Activated naive CD4-positive, alpha-beta T cell treated with anti-CD3 and anti-CD28 coated beads, Interleukin-2, amount 50 U/mL, for 24 hours (primary cell): ENCODE data around the gene DGKB.

Source experiments
- H3K27ac Mint-ChIP-seq: one replicate; pipeline ENCODE4 v1.8.0; 2021; ENCODE audit warnings: mild to moderate bottlenecking, mixed read lengths
- H3K27me3 Mint-ChIP-seq: one replicate; pipeline ENCODE4 v1.8.0; 2021; ENCODE audit warnings: mixed read lengths
- H3K36me3 Mint-ChIP-seq: one replicate; pipeline ENCODE4 v1.8.0; 2021; ENCODE audit warnings: mixed read lengths
- H3K4me1 Mint-ChIP-seq: one replicate; pipeline ENCODE4 v1.8.0; 2021; ENCODE audit warnings: mixed read lengths
- H3K4me3 Mint-ChIP-seq: one replicate; pipeline ENCODE4 v1.8.0; 2021; ENCODE audit warnings: mild to moderate bottlenecking, mixed read lengths
- H3K9me3 Mint-ChIP-seq: one replicate; pipeline ENCODE4 v1.8.0; 2021; ENCODE audit warnings: mixed read lengths

The DGKB gene

DNA sequence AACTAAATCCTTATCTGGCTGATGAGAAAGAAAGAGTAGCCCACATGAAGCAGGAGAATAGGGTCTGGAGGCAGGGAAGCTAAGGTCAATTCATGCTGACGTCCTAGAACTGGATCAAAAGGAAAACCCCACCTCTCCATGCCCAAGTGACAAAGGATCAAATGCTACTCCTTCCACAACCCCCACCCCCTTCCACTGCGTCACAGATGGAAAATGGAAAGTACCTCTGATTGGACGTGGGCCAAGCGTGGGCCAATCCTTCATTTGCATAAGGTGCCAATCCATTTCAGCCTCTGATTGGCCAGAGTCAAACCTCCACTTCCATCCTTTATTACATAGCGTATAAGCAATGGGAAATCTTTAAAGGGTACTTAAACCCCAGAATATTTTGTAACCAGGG, 481.8 kb downstream of the DGKB start:
- Mint-ChIP-seq H3K4me1 (no peaks in the 10 kb centered on the region), H3K27ac (no peak overlapping the region), H3K36me3 (no peaks in the 10 kb centered on the region), H3K4me3 (no peak overlapping the region), H3K9me3 (no peaks in the 10 kb centered on the region), H3K27me3 (no peaks in the 10 kb centered on the region)

DNA sequence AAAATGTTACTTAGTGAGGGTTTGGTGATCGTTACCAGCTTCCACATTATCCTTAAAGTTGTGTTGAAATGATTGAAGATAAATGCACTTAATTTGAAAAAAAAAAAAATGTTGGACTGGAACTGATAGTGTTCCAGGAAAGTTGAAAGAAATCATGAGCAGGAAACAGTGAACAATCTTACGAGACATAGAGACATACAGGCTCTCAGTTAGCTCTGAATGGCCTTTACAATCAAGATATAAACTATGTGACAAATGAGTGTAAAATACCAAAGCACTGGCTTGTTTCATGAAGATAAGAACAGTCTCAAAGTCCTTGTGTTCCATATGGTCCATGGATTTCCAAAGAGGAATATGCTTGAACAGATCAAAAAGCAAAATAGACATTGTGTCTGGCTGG, 483.0 kb downstream of the DGKB start:
- H3K9me3 Mint-ChIP-seq: no peaks in the 10 kb centered on the region
- H3K4me1 Mint-ChIP-seq: no peaks in the 10 kb centered on the region
- no peaks in the 10 kb centered on the region for H3K27me3 Mint-ChIP-seq
- no peak overlapping the region for H3K27ac Mint-ChIP-seq
- H3K36me3 Mint-ChIP-seq: no peaks in the 10 kb centered on the region
- H3K4me3 Mint-ChIP-seq: no peak overlapping the region

DNA sequence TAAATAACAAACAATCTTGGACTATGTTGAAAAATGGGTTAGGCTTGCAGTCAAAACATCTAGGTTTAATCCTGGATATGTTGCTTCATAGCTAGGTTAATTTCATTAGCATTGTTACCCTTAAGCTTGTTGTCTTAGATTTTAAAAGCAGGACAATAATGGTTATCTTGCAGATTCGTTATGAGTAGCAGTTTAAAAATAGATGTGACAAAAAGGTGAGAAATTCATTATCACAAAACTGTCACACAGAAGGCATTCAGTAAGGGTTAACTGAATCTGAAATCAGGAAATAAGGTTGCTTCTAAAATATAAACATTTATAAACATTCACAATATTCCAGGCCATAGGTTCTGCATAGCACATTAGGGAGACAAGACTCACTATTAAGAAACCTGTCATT, 483.9 kb downstream of the DGKB start:
- Mint-ChIP-seq H3K4me3 (no peak overlapping the region), H3K36me3 (no peaks in the 10 kb centered on the region), H3K9me3 (peaks cover 1% of the 10 kb centered on the region), H3K4me1 (no peaks in the 10 kb centered on the region), H3K27ac (no peak overlapping the region), H3K27me3 (no peaks in the 10 kb centered on the region)

DNA sequence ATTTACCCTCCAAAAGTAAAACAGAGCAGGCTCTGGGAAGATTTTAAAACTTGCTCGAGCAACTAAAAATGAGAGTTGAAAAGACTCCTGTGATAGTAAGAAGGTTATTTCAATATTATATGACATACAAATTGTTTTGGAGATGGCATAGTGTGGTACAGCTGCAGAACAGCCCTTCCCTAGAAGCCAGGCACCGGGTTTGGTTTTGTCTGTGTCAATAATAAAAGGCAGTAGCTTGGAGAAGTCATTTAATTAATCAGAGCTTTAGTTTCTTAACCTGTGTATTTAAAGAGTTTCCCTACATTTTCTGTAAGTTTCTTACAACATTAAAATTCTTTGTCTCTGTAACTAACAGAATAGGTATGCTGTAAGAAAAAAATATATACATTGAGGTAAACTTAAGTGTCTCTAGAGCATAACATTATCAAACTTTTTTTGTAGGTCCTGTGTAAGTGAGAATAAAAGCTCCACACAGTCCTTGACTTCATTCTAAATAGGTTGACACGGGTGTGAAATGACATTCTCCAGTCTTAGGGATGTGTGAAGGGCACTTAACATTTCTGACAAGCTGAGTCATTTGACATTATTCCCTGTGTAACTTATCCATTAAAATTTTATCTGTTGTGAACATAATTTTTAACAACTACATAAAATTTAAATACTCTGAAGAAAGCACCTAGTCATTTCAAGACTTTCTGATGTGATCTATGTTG, 488.1 kb downstream of the DGKB start:
- no peak overlapping the region for H3K4me3 Mint-ChIP-seq
- peaks cover 3% of the 10 kb centered on the region for H3K9me3 Mint-ChIP-seq
- no peaks in the 10 kb centered on the region for H3K4me1 Mint-ChIP-seq
- H3K27me3 Mint-ChIP-seq: no peaks in the 10 kb centered on the region
- H3K27ac Mint-ChIP-seq: no peak overlapping the region
- no peaks in the 10 kb centered on the region for H3K36me3 Mint-ChIP-seq

DNA sequence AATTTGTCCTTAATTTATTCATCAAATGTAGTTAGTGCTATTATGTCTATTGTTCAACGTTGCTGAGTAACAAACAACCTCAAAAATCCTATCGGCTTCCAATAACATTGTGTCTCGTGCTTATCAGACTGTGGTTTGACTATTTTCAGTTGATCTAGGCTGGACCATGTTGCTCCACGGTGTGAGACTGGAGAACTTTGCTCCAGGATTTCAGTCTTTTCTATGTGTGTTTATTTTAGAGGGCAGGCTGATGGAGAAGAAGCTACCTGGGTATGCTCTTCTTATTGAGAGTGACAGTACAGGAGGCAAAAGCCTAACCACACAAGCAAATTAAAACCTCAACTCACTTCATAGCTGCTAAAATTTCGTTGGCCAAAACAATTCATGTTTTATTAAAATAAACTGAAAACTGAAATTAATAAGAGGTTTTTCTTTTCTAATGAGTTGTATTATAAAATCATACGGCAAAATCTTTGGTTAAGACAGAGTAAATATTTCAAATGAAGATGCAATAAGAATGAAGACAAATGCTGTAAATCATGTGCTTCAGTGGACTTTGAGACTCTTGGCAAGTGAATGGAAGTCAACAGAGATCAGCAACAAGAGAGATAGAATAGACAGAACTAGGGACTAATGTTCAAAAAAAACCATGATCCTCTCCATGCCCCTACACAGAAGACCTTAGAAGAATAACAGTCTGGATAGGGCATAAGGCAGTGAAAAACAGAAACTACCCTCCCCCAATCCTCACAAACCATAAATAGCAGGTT, 495.1 kb downstream of the DGKB start:
- no peak overlapping the region for H3K27ac Mint-ChIP-seq
- no peaks in the 10 kb centered on the region for H3K4me1 Mint-ChIP-seq
- H3K4me3 Mint-ChIP-seq: no peak overlapping the region
- no peaks in the 10 kb centered on the region for H3K9me3 Mint-ChIP-seq
- no peaks in the 10 kb centered on the region for H3K36me3 Mint-ChIP-seq
- no peaks in the 10 kb centered on the region for H3K27me3 Mint-ChIP-seq

DNA sequence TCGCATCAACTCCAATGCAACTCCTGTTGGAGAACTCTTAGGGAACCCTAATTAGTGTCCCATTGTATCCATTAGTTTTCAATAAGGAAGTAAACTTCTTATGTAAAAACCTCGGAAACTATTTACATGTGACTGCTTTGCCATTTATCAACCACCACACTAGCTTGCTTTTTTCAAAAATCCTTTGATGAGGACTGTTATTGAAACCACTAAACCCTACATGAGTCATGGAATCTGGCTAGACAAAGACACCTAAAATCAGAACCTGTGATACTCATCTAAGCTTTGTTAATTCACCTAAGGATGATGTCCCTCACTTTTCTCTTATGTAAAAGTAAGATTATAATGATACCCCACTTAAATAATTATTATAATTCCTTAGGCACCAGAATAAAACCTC, 499.0 kb downstream of the DGKB start:
- no peaks in the 10 kb centered on the region for H3K36me3 Mint-ChIP-seq
- H3K4me3 Mint-ChIP-seq: no peak overlapping the region
- no peak overlapping the region for H3K27ac Mint-ChIP-seq
- H3K4me1 Mint-ChIP-seq: no peaks in the 10 kb centered on the region
- H3K9me3 Mint-ChIP-seq: no peaks in the 10 kb centered on the region
- H3K27me3 Mint-ChIP-seq: no peaks in the 10 kb centered on the region

DNA sequence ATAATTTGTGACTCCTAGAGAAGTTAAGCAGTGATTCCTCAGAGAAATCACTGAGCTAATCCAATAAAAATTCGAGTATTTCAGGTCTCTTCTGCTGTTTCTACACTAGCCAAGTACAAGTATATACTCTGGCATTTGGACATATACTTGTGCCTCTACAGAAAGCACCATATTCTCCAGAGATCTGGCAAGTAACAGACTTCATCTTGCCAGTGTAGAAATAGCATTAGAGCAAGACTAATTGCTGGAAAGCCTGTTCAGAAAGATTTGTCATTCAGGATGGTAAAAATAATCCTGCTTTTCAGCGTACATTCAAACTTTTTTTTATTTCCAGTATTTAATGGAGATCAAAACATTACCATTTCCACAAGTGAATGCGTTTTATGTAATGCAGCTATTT, 502.3 kb downstream of the DGKB start:
- Mint-ChIP-seq H3K4me3 (no peak overlapping the region), H3K4me1 (no peaks in the 10 kb centered on the region), H3K27ac (no peak overlapping the region), H3K27me3 (no peaks in the 10 kb centered on the region), H3K9me3 (no peaks in the 10 kb centered on the region), H3K36me3 (no peaks in the 10 kb centered on the region)

DNA sequence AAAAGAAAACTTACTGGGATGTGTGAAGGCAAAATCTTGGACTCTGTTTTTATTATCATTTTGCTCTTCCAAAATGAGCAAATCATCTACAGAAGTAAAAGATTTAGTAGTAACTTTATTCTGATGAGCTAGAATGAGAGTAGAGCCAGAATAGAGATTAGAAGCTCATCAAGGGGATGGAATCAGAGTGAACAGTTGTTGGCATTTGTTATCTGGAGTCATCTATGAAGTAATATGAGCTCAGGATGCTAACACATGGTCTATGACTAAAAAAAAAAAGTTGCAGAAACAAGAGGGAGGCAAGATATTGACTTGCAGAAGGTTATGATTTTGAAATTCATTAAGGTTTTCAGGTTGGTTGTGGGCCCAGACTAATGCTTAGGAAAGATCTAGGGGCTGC, 504.0 kb downstream of the DGKB start:
- Mint-ChIP-seq H3K9me3 (no peaks in the 10 kb centered on the region), H3K36me3 (no peaks in the 10 kb centered on the region), H3K4me3 (no peak overlapping the region), H3K27ac (no peak overlapping the region), H3K27me3 (no peaks in the 10 kb centered on the region), H3K4me1 (no peaks in the 10 kb centered on the region)

DNA sequence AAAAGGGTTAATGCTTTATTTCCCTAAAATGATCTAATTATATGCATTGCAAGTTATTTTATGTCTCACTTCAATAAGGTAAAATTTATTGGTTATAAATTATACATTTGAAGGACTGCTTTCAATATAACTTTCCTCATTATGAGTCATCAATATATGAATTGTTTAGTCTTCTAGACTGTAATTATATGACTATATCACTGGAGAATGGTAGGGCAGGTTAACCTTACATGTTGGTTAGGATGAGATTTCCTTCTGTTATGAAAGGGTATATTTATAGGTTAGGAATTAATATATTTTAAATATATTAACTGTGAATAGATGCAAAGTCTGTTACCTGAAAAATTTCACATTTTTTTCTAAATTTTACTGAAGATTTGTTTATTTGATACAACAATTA, 506.7 kb downstream of the DGKB start:
- H3K36me3 Mint-ChIP-seq: no peaks in the 10 kb centered on the region
- H3K27ac Mint-ChIP-seq: no peak overlapping the region
- no peaks in the 10 kb centered on the region for H3K4me1 Mint-ChIP-seq
- no peaks in the 10 kb centered on the region for H3K9me3 Mint-ChIP-seq
- no peak overlapping the region for H3K4me3 Mint-ChIP-seq
- H3K27me3 Mint-ChIP-seq: no peaks in the 10 kb centered on the region

DNA sequence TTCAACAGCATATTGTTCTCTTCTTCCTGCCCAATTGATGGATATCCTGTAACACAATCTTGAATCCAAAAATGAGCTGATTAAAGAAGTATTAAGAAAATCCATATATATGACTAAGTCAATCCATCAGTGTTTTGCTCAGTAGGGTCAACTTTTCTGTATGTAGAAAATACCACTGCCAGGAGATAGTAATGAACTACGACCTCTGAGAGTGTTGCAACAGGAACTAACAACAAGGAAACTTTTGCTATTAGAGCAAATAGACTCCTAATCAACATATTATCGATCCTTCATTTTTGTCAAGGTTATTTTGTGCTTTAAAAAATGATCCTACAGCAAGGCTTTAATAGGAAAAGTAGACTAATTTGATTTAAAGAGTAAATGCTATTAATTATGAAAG, 507.8 kb downstream of the DGKB start:
- no peaks in the 10 kb centered on the region for H3K9me3 Mint-ChIP-seq
- no peaks in the 10 kb centered on the region for H3K4me1 Mint-ChIP-seq
- no peak overlapping the region for H3K4me3 Mint-ChIP-seq
- no peaks in the 10 kb centered on the region for H3K36me3 Mint-ChIP-seq
- H3K27ac Mint-ChIP-seq: no peak overlapping the region
- H3K27me3 Mint-ChIP-seq: no peaks in the 10 kb centered on the region

DNA sequence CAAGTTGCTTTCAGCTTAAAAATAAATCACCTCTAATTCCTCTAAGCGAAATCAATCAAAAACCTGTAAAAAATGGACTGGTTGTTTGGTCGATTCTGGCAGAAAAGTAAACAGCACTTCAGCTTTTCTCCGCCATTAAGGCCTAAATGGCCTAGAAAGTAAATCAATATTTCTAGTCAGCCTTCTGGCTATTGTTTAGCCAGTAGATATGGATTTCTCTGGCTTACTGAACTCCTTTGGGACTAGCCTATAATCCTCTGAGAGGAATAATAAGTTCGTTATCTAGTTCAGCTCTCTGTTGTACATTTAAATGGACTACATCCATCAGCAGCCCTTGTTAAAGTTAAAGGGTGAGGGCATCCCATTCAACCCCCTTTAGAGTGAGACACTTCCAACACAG, 513.0 kb downstream of the DGKB start:
- Mint-ChIP-seq H3K36me3 (no peaks in the 10 kb centered on the region), H3K4me3 (no peak overlapping the region), H3K9me3 (no peaks in the 10 kb centered on the region), H3K27me3 (no peaks in the 10 kb centered on the region), H3K4me1 (no peaks in the 10 kb centered on the region), H3K27ac (no peak overlapping the region)

DNA sequence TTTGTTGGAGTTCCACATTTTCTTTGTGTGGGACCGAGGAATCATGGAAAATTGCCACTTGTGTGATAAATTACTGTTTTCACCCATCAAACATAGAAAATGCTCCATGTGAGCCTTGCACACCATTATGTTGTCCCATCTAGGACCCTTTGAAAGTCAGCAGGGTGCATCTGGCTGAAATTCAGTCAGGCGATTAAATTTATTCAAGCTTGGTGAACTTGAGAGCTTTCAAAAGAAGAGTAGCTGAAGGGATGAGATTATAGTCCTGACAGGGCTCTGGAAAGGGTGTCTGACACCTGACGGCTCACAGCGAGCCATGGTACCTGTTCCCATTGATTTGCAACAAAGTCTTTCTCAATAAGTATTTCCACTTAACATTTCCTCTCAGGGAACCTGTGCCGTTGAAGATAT, 513.4 kb downstream of the DGKB start:
- Mint-ChIP-seq H3K27ac (no peak overlapping the region), H3K9me3 (no peaks in the 10 kb centered on the region), H3K36me3 (no peaks in the 10 kb centered on the region), H3K4me1 (no peaks in the 10 kb centered on the region), H3K4me3 (no peak overlapping the region), H3K27me3 (no peaks in the 10 kb centered on the region)

DNA sequence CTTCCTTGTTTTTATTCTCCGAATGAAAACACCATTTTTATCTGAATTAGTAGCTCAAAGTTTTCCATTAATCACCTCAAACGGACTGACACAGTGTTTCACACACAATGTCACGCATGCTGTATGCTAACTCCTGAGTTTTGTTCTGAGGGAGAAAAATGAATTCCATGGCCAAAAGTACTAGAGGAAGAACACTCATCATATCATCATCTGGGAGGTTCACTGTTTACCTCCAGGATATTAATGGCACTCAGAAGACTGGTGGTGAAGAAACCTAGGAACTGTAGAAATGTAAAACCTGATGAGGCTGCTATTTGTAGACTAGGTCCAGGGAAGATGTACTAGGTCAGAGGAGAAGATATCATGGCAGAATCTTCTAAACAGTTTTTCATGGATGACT, 517.5 kb downstream of the DGKB start:
- Mint-ChIP-seq H3K27ac (no peak overlapping the region), H3K4me3 (no peak overlapping the region), H3K9me3 (no peaks in the 10 kb centered on the region), H3K27me3 (no peaks in the 10 kb centered on the region), H3K36me3 (no peaks in the 10 kb centered on the region), H3K4me1 (no peaks in the 10 kb centered on the region)

DNA sequence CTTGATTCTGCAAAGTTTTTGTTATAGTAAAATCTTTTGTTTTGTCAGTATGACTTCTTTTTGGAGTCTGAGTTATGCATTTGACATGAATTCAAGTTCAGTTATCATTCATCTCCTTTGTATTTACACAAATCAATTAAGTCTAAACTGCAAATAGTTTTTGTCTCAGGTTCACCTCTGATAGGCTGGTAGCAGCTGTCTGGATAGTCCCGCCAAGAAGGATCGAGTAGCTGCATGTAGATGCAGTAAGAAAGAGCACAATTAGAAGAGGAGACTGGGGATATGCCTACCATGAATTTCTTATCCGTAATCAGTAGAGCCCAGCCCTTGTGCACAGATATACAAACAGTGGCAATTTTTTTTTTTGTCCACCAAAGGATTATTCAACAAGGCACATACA, 520.6 kb downstream of the DGKB start:
- no peaks in the 10 kb centered on the region for H3K9me3 Mint-ChIP-seq
- no peak overlapping the region for H3K27ac Mint-ChIP-seq
- H3K4me3 Mint-ChIP-seq: no peak overlapping the region
- no peaks in the 10 kb centered on the region for H3K27me3 Mint-ChIP-seq
- H3K36me3 Mint-ChIP-seq: no peaks in the 10 kb centered on the region
- no peaks in the 10 kb centered on the region for H3K4me1 Mint-ChIP-seq

DNA sequence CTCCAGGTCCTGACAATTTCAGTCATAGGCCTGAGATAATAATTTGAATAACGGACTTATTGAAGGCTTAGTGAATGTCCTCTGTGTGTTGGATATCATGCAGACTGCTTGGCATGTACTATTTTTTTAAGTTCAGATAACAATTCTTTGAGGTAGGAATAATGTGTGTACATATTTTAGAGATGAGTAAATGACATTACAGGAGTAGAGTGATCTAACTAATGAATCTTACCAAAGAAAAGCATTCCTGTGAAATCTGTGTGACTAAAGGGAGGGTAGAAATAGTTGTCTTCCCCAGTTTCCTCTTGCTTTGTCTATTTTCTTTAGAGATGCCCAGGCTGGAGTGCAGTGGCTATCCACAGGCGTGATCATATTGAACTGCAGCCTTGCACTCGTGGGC, 521.2 kb downstream of the DGKB start:
- Mint-ChIP-seq H3K9me3 (no peaks in the 10 kb centered on the region), H3K4me3 (no peak overlapping the region), H3K27ac (no peak overlapping the region), H3K36me3 (no peaks in the 10 kb centered on the region), H3K4me1 (no peaks in the 10 kb centered on the region), H3K27me3 (no peaks in the 10 kb centered on the region)

DNA sequence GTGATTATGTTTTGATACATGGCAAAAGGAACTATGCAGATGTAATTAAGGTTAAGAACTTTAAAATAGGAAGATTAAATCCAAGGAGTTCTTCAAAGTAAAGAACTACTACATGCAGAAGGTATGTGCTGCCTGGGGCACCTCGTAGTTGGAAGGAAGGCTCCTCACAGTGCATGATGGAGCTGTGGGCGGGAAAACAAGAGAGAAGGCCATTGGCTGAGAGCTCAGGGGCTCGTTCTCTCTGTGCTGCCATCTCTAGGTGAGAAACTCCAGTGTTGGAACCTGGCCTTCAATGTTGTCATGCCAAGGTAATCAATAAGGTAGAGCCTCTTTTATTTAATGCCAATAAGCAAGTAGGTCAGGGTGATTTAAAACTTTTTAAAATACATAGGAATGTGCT, 521.7 kb downstream of the DGKB start:
- no peak overlapping the region for H3K4me3 Mint-ChIP-seq
- H3K9me3 Mint-ChIP-seq: no peaks in the 10 kb centered on the region
- H3K4me1 Mint-ChIP-seq: no peaks in the 10 kb centered on the region
- no peaks in the 10 kb centered on the region for H3K36me3 Mint-ChIP-seq
- H3K27me3 Mint-ChIP-seq: no peaks in the 10 kb centered on the region
- H3K27ac Mint-ChIP-seq: no peak overlapping the region
